Ishikawa (cell line): Measurements from ENCODE around the gene TUBB3.

ENCODE experiments used
- CEBPB ChIP-seq: IDR thresholded peaks from 2 replicates; pipeline ENCODE4 v1.6.1; 2012
- CREB1 ChIP-seq: IDR thresholded peaks from 2 replicates; pipeline ENCODE4 v1.6.1; 2012; ENCODE audit warnings: low read depth
- EGR1 ChIP-seq: IDR thresholded peaks from 2 replicates; pipeline ENCODE4 v1.6.1; 2012
- EP300 ChIP-seq: IDR thresholded peaks from 2 replicates; pipeline ENCODE4 v1.6.1; 2012; ENCODE audit warnings: borderline replicate concordance
- FOXM1 ChIP-seq: IDR thresholded peaks from 2 replicates; pipeline ENCODE4 v1.6.1; 2012; ENCODE audit warnings: low read depth, borderline replicate concordance
- NFIC ChIP-seq: IDR thresholded peaks from 2 replicates; pipeline ENCODE4 v1.6.1; 2012
- RAD21 ChIP-seq: IDR thresholded peaks from 2 replicates; pipeline ENCODE4 v1.6.1; 2012; ENCODE audit warnings: low read depth
- TAF1 ChIP-seq: IDR thresholded peaks from 2 replicates; pipeline ENCODE4 v1.6.1; 2012; ENCODE audit warnings: low read depth, mild to moderate bottlenecking
- TCF12 ChIP-seq: IDR thresholded peaks from 2 replicates; pipeline ENCODE4 v1.6.1; 2012; ENCODE audit warnings: low read depth
- TEAD4 ChIP-seq: IDR thresholded peaks from 2 replicates; pipeline ENCODE4 v1.6.1; 2012
- USF1 ChIP-seq: IDR thresholded peaks from 2 replicates; pipeline ENCODE4 v1.6.1; 2012
- YY1 ChIP-seq: IDR thresholded peaks from 2 replicates; pipeline ENCODE4 v1.6.1; 2012; ENCODE audit warnings: low read depth
- ZBTB7A ChIP-seq: IDR thresholded peaks from 2 replicates; pipeline ENCODE4 v1.6.1; 2012; ENCODE audit warnings: low read depth
- TF ChIP-seq, protein P1 (sequence below): IDR thresholded peaks from 2 replicates; pipeline ENCODE4 v1.6.1; 2012
- TF ChIP-seq, protein P2 (sequence below): IDR thresholded peaks from 2 replicates; pipeline ENCODE4 v1.6.1; 2012; ENCODE audit warnings: low read depth, mild to moderate bottlenecking

TUBB3 gene

DNA sequence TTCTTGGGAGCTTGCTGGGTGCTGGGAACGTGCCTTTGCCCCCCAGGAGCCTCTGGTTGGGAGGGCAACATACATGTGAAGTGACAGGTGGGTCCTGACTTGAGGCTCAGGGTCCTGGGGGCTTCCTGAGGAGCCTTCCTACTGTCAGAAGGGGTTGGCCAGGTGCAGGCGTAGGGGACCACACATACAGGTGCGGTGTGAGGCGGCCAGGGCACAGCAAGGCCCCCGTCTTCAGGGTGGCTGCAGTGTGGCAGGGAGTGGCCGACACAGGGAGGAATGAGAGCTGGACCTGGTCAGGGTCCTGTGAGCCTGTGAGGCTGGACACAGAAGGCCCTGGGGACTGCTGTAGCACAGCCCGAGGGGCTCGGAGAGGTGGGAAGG, 39.1 kb upstream of the TUBB3 start:
- TF ChIP-seq USF1 (no peak), RAD21 (no peak), CEBPB (no peak), ZBTB7A (no peak), EGR1 (no peak), TAF1 (no peak), CREB1 (no peak), NFIC (no peak), EP300 (no peak), TCF12 (no peak), TEAD4 (no peak), YY1 (no peak)
- TF ChIP-seq, protein P1, sequence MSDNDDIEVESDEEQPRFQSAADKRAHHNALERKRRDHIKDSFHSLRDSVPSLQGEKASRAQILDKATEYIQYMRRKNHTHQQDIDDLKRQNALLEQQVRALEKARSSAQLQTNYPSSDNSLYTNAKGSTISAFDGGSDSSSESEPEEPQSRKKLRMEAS = no peak
- TF ChIP-seq, protein P2, sequence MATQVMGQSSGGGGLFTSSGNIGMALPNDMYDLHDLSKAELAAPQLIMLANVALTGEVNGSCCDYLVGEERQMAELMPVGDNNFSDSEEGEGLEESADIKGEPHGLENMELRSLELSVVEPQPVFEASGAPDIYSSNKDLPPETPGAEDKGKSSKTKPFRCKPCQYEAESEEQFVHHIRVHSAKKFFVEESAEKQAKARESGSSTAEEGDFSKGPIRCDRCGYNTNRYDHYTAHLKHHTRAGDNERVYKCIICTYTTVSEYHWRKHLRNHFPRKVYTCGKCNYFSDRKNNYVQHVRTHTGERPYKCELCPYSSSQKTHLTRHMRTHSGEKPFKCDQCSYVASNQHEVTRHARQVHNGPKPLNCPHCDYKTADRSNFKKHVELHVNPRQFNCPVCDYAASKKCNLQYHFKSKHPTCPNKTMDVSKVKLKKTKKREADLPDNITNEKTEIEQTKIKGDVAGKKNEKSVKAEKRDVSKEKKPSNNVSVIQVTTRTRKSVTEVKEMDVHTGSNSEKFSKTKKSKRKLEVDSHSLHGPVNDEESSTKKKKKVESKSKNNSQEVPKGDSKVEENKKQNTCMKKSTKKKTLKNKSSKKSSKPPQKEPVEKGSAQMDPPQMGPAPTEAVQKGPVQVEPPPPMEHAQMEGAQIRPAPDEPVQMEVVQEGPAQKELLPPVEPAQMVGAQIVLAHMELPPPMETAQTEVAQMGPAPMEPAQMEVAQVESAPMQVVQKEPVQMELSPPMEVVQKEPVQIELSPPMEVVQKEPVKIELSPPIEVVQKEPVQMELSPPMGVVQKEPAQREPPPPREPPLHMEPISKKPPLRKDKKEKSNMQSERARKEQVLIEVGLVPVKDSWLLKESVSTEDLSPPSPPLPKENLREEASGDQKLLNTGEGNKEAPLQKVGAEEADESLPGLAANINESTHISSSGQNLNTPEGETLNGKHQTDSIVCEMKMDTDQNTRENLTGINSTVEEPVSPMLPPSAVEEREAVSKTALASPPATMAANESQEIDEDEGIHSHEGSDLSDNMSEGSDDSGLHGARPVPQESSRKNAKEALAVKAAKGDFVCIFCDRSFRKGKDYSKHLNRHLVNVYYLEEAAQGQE = no peak

- TF ChIP-seq, protein P1 = no peak
- TF ChIP-seq ZBTB7A (no peak), RAD21 (no peak), TAF1 (no peak), CREB1 (no peak), EP300 (no peak), CEBPB (no peak), NFIC (no peak), TCF12 (no peak)
- TF ChIP-seq, protein P2 = no peak
Measured at GRCh38 chr16:89887243-89887642, 35.9 kb upstream of the TUBB3 start.

- no peak for TF ChIP-seq CREB1
- no peak for TF ChIP-seq EP300
- TF ChIP-seq, protein P2 = no peak
- no peak for TF ChIP-seq YY1
- TF ChIP-seq, protein P1 = no peak
- TF ChIP-seq NFIC = no peak
- TF ChIP-seq ZBTB7A = no peak
- TF ChIP-seq TCF12 = no peak
- TF ChIP-seq EGR1 = no peak
- TF ChIP-seq USF1 = no peak
Measured at GRCh38 chr16:89890200-89890599, 32.9 kb upstream of the TUBB3 start.

GRCh38 chr16:89890886-89891657, 32.1 kb upstream of the TUBB3 start:
- TF ChIP-seq CREB1 = no peak
- no peak for TF ChIP-seq FOXM1
- no peak for TF ChIP-seq TEAD4
- no peak for TF ChIP-seq TCF12
- TF ChIP-seq CEBPB = no peak
- no peak for TF ChIP-seq ZBTB7A
- no peak for TF ChIP-seq NFIC
